GM13976 (cell line): ENCODE data around the gene FAM83F.

Experiments used
- DNase-seq: peaks from one replicate; pipeline ENCODE4 v3.0.0; 2012; ENCODE audit warnings: low spot score
- in situ Hi-C: fragments of 300-500 bp; cut with MboI; formaldehyde crosslinking; loops from one replicate; pipeline ENCODE4 v1.12.0; 2022; ENCODE audit warnings: low sequenced_read_pairs, mixed read lengths, inconsistent platforms; ENCODE audit not compliant: unreplicated experiment
- TF ChIP-seq, protein P1 (sequence below): IDR thresholded peaks from 2 replicates; pipeline ENCODE4 v1.5.1; 2012; ENCODE audit warnings: borderline replicate concordance, mild to moderate bottlenecking; ENCODE audit not compliant: insufficient read depth; ENCODE audit errors: extremely low read depth, missing control alignments, control extremely low read depth

The FAM83F gene

DNA sequence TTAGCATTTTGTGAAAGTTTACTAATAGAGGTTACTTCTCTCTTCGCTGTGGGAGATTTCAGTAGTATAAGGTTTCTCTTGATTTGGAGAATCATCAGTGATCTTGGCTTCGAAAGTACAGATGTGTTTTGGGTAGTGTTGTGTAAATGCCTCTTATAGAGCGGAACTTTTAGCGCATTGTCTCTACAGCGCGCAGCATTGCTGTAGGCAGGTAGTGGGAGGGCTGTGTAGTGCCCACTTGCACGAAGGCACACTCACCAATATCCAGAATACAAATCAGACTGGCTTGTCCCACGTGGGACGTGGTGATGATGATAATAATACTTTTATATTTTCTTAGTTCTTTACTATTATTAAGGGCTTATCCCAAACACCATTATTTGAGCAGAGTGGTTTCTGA lies 51.4 kb downstream of the FAM83F start:
- DNase-seq, result no peak
- in situ Hi-C loops, result no loop called here
- TF ChIP-seq, protein P1, sequence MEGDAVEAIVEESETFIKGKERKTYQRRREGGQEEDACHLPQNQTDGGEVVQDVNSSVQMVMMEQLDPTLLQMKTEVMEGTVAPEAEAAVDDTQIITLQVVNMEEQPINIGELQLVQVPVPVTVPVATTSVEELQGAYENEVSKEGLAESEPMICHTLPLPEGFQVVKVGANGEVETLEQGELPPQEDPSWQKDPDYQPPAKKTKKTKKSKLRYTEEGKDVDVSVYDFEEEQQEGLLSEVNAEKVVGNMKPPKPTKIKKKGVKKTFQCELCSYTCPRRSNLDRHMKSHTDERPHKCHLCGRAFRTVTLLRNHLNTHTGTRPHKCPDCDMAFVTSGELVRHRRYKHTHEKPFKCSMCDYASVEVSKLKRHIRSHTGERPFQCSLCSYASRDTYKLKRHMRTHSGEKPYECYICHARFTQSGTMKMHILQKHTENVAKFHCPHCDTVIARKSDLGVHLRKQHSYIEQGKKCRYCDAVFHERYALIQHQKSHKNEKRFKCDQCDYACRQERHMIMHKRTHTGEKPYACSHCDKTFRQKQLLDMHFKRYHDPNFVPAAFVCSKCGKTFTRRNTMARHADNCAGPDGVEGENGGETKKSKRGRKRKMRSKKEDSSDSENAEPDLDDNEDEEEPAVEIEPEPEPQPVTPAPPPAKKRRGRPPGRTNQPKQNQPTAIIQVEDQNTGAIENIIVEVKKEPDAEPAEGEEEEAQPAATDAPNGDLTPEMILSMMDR, result no peak

DNA sequence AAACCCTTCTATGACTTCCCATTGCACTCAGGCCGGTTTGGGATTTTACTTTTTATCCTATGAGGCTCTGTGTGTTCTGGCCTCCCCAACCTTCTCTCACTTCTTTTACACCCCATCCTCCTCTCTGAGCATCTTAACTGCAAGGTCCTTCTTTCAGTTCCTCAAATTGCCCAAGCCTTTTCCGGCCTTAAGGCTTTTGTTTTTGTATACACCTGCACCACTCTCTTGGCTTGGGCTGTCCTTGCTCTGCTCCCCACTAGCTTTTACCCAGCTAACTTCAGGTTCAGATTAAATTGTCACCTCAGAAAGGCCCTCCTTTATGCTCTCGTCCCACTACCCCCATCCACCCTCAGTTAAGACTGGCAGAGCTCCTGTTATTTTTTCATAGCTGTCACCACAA lies 55.5 kb downstream of the FAM83F start:
- TF ChIP-seq, protein P1, result no peak
- peak; percentile 74 for DNase-seq
- in situ Hi-C loops, result no loop called here

DNA sequence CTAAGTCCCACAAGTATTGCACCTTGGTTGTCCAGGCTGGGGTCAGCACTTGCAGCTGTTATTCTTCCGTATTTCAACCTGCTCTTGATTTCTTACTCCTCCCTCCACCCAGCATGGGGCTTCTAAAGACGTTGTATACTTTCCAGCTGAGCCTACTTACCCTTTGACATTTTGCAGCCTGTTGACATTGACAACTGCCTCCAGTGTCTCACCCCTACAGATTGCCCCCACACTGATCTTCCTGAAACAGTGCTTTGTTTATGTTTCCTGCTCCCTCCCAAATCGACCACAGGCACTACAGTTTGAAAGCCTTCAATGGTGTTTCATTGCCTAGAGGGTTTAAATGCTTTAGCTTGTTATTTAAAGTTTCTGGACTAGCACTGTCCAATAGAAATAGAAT lies 56.6 kb downstream of the FAM83F start:
- no peak for DNase-seq
- TF ChIP-seq, protein P1, result no peak
- in situ Hi-C loops, result no loop called here

DNA sequence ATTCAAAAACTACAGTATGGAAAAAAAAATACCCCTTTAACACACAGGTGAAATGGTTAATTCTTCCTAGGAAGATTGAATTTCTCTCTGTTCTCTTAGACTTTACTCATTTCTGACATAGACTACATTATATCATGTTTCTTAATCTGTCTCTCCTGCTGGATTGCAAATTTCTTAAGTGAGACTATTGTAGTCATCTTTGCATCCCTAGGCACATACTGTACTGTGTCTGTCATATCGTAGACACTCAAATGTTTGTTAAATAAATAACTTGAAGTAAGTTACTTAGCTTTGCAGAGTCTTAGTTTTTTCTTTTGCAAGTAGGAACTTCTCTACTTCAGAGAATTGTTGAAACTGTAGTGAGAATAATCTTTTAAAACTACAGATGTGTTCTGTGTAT lies 58.7 kb downstream of the FAM83F start:
- TF ChIP-seq, protein P1, result no peak
- DNase-seq, result no peak
- in situ Hi-C loops, result no loop called here

DNA sequence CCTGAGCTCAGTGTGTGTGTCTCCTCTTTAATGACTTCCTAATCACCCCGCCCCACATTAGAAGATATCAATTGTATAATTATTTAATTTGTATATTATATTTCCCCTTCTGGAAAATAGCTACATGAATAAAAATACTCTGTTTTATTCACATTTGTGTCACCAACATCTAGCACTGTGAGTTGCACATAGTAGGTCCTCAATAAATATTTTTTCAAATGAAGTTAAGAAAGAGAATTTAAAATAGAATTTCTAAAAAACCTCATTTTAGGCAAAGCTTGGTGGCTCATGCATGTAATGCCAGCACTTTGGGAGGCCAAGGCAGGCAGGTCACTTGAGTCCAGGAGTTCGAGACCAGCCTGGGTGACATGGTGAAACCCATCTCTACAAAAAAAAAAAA lies 59.7 kb downstream of the FAM83F start:
- DNase-seq, result no peak
- TF ChIP-seq, protein P1, result no peak
- in situ Hi-C loops, result no loop called here

DNA sequence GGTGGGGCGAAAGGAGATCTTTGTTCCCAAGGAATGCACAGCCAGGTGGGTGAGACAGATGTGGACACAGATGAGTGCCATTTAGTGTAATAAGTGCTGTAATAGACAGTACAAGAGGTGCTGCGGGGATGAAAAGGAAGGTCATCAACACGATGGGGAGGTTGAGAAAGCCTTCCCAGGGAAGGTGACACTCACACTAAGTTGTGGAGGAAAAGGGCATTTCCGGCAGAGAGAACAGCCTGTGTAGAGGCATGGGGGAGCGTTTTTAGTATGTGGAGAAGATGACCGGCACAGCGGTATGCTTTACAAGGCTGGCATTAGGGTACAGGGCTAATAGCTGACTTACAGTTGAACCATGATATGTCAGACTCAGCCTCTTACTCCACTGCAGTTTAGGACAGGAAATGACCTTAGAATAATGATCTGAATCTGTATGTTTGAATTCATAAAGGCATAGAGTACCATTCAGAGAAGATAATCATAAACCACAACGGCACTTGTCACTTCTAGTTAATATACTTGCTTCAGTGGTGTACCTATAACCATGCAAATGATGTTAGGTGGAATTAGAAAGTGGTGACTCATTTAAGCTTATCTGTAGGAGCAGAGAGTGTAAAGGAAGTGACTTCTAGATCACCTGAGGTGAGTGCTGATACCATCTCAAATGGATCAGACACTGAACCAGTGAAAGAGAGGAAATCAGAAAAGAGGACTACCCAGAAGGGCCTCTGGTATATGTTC lies 60.6 kb downstream of the FAM83F start:
- TF ChIP-seq, protein P1, result no peak
- in situ Hi-C loops, result no loop called here
- peak; percentile 41 for DNase-seq

DNA sequence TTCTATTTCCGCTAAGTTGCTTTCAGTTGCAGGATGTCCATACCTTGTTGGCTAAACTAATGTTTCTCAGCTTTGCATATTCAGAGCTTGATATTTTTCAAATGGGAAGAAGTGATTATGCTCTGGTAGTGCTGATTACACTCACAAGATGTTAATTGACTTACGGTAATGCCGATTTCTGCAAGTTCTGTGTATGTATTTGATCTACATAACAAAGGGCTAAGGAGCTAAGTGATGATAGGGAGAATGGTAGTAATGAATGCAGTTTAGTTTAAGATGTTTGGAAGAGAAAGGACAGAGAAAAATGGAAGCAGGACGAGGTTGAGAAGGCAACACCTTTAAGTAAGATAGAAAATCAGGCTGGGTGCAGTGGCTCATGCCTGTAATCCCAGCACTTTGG lies 61.4 kb downstream of the FAM83F start:
- TF ChIP-seq, protein P1, result no peak
- no peak for DNase-seq
- in situ Hi-C loops, result no loop called here
